ENCODE data around the gene C1GALT1. TPM values are rescaled to one million over a fixed set of nuclear protein-coding genes. Genes with fewer than 3 reads are reported as not detected.
"Not testable (repeated sequence)": the region's sequence is repeated elsewhere in the genome, so short reads cannot be mapped to it uniquely, and the experiment has no call there.

Gene C1GALT1
- total RNA-seq, 4 donors from 2014 or later: 42.9 to 99.9 (median 54.6) TPM

DNA sequence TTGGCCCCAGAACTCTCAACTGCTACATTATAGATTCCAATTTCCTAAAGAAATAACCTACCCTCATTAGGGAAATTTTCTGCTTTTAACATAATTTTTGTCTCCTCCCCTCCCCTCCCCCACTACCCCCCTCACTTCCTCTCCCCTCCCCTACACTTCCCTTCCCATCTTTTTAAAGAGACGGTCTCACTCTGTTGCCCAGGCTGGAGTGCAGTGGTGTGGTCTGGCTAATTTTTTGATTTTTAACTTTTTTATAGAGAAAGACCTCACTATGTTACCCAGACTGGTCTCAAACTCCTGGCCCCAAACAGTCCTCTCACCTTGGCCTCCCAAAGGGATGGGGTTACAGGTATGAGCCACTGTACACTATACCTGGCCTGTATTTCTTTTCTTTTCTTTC, 30.5 kb upstream of the C1GALT1 start:
- intact Hi-C loops (cut with DNase I): no loop called here
- 76 to 77% methylated on average over 1 of the region's 1 CpG for WGBS, 2 donors
- no peaks in the 10 kb centered on the region for H3K27me3 ChIP-seq

GRCh38 chr7:7152315-7152714, 30.0 kb upstream of the C1GALT1 start:
- Histone ChIP-seq H3K4me1 (no peaks in the 10 kb centered on the region), H3K36me3 (no peaks in the 10 kb centered on the region), H3K4me3 (replicated peaks in 1 of 3) (no peak overlapping the region), H3K27ac (no peak overlapping the region), H3K9me3 (no peaks in the 10 kb centered on the region), H3K27me3 (no peaks in the 10 kb centered on the region)
- DNase-seq: peak in 1 of 2 donors; percentile 9
- TF ChIP-seq CTCF (IDR thresholded peaks at IDR 0.05): no peak
- no peak for TF ChIP-seq POLR2A (IDR thresholded peaks at IDR 0.05)
- intact Hi-C loops (cut with DNase I): no loop called here
- 92 to 93% methylated on average over 11 of the region's 11 CpGs for WGBS, 2 donors

More for the DNA sequence above, 30.5 kb upstream of the C1GALT1 start:
- Histone ChIP-seq H3K27ac (no peak overlapping the region), H3K4me3 (replicated peaks in 1 of 3) (no peak overlapping the region), H3K9me3 (no peaks in the 10 kb centered on the region), H3K4me1 (no peaks in the 10 kb centered on the region), H3K36me3 (no peaks in the 10 kb centered on the region)
- DNase-seq: no peak
- TF ChIP-seq POLR2A (IDR thresholded peaks at IDR 0.05) (no peak), CTCF (IDR thresholded peaks at IDR 0.05) (no peak)

GRCh38 chr7:7154355-7154754, 28.0 kb upstream of the C1GALT1 start:
- H3K36me3 ChIP-seq; intact Hi-C loops (cut with DNase I); H3K27ac ChIP-seq; H3K9me3 ChIP-seq; DNase-seq; H3K4me3 ChIP-seq (replicated peaks in 1 of 3); H3K4me1 ChIP-seq; H3K27me3 ChIP-seq: not testable (repeated sequence)
- 100% methylated on average over 1 of the region's 1 CpG for WGBS, 2 donors

DNA sequence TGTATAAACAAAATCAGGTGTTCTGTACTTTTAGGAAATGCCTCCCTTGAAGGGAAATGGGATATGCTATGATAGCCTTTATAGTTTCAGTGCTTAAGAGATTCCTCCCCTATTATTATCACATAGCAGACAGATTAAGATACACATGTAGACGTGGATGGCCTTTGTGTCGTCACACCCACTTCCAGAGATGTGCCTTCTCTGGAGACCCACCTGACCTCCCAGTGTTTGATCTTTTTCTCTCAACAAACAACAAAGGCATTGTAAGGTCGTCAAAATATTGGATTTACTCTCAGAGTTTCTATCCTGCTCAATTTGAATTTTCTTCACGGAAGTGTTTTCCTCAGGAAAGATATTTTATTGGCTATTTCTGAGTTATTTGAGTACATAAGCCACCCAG, 25.7 kb upstream of the C1GALT1 start:
- Histone ChIP-seq H3K27me3 (no peaks in the 10 kb centered on the region), H3K4me3 (replicated peaks in 1 of 3) (no peak overlapping the region), H3K27ac (no peak overlapping the region), H3K4me1 (no peaks in the 10 kb centered on the region), H3K9me3 (no peaks in the 10 kb centered on the region), H3K36me3 (no peaks in the 10 kb centered on the region)
- 78% methylated on average over 4 of the region's 4 CpGs for WGBS, 2 donors
- no peak for DNase-seq
- intact Hi-C loops (cut with DNase I): no loop called here
- no peak for TF ChIP-seq POLR2A (IDR thresholded peaks at IDR 0.05)
- no peak for TF ChIP-seq CTCF (IDR thresholded peaks at IDR 0.05)

DNA sequence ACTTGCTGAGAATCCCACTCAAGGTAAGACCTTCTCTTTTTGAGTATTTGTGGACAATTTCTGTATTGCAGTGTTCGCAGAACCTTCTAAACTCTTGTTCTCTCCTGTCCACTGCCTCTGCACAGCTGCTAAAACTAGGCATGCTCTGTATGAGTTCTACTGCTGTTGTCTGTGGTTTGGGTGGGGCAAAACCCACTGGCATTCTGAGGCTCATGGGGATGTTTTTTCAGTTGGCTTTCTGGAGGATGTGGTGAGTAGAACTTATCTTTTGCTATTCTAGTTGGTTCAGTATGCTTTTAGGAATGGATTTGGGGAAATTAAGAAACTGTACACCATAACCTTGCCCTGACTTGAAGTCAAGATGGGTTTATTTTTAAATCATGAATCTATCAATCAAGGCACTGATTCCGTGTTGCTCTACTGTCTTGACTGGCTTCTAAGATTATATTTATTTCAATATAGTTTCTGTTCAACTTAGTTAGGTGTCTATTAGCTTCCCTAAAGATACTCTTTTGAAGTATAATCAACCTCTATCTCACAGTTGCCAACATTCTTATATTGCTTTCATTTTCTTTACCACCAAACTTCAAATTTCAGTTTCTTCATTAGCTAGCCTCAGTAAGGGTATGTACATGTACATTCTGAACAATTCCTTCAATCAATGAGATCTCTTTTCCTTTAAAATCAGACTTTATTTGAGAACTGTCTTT, 25.0 kb upstream of the C1GALT1 start:
- Histone ChIP-seq H3K27ac (no peak overlapping the region), H3K27me3 (no peaks in the 10 kb centered on the region), H3K9me3 (no peaks in the 10 kb centered on the region), H3K36me3 (no peaks in the 10 kb centered on the region), H3K4me1 (no peaks in the 10 kb centered on the region), H3K4me3 (replicated peaks in 1 of 3) (no peak overlapping the region)
- DNase-seq: no peak
- intact Hi-C loops (cut with DNase I): no loop called here
- WGBS, 2 donors: 83 to 88% methylated on average over 2 of the region's 2 CpGs
- TF ChIP-seq POLR2A (IDR thresholded peaks at IDR 0.05) (no peak), CTCF (IDR thresholded peaks at IDR 0.05) (no peak)

Data from thyroid gland (tissue), 4 donors.